Measurements from ENCODE around the gene FBXL13. TPM values are rescaled to one million over a fixed set of nuclear protein-coding genes. Genes with fewer than 3 reads are reported as not detected.

The FBXL13 gene
- total and polyA plus RNA-seq, 10 of the 15 experiments (the other 5 are each of a cell fraction or from before 2014, with no cell fraction given) = 0.08 to 0.95 (median 0.28) TPM; not detected in 2

GRCh38 chr7:103121641-103122040, 47.0 kb upstream of the FBXL13 start:
- no peak for DNase-seq (ENCODE audit: low read depth, low spot score)
- no peak overlapping the region for H3K27ac ChIP-seq (ENCODE audit: control insufficient read depth, insufficient read depth)
- peaks cover 4 to 20% of the 10 kb centered on the region in 2 experiments; a peak in 3 of 4 replicates for H3K36me3 ChIP-seq (ENCODE audit: control insufficient read depth in 2 of 2, insufficient read depth in 2 of 2, low read length in 1 of 2)
- no peak overlapping the region for H3K4me3 ChIP-seq
- SMC1A ChIA-PET (ENCODE audit: uncharacterized antibody, unreplicated experiment) = interaction anchor here (0.9 kb wide), 1 partner anchor 25 kb away, joined by 3 read pairs; no protein-coding TSS in a partner anchor
- RAD21 ChIA-PET (ENCODE audit: unreplicated experiment) = no interaction called here
- H3K4me2 ChIP-seq (ENCODE audit: control insufficient read depth, insufficient read depth) = no peak overlapping the region
- no peaks in the 10 kb centered on the region for H3K27me3 ChIP-seq (replicated peaks in 1 of 2; ENCODE audit: control insufficient read depth in 2 of 2, insufficient read depth in 2 of 2, low read length in 1 of 2)
- BruUV-seq (replicated peaks) = no TSS peak
- no peak for FAIRE-seq
- H2AFZ ChIP-seq (ENCODE audit: control insufficient read depth, low read depth, low read length) = no peak overlapping the region
- H3K9ac ChIP-seq (ENCODE audit: control insufficient read depth, insufficient read depth, low read length) = no peak overlapping the region
- in situ Hi-C loops (cut with MboI) = no loop called here
- intact Hi-C loops (cut with micrococcal nuclease; ENCODE audit: unreplicated experiment) = no loop called here
- H3K4me1 ChIP-seq (ENCODE audit: control insufficient read depth, insufficient read depth, low read length) = no peaks in the 10 kb centered on the region
- no peaks in the 10 kb centered on the region for H3K9me3 ChIP-seq (replicated peaks; ENCODE audit: control insufficient read depth, insufficient read depth, low read length)
- H4K20me1 ChIP-seq (ENCODE audit: control insufficient read depth, insufficient read depth) = no peaks in the 10 kb centered on the region
- ATAC-seq = no peak
- POLR2A ChIA-PET = no interaction called here
- no peak for TF ChIP-seq NBN (IDR thresholded peaks at IDR 0.05)
- no peak for TF ChIP-seq MEF2A (IDR thresholded peaks at IDR 0.05; ENCODE audit: insufficient read depth, low read depth, low read length)
- TF ChIP-seq MYC (IDR thresholded peaks at IDR 0.05; ENCODE audit: insufficient read depth, insufficient read length, insufficient replicate concordance, low read length, severe bottlenecking) = no peak
- TF ChIP-seq ZNF384 (IDR thresholded peaks at IDR 0.05; ENCODE audit: borderline replicate concordance, low read depth, low read length) = no peak
- no peak for TF ChIP-seq FOXM1 (IDR thresholded peaks at IDR 0.05; ENCODE audit: low read depth, low read length)
- no peak for TF ChIP-seq BRCA1 (IDR thresholded peaks at IDR 0.05; ENCODE audit: low read depth, low read length)
- no peak for TF ChIP-seq NFYA (IDR thresholded peaks at IDR 0.05; ENCODE audit: borderline replicate concordance, low read depth, low read length)
- no peak for TF ChIP-seq BMI1 (IDR thresholded peaks at IDR 0.05; ENCODE audit: borderline replicate concordance)
- TF ChIP-seq TCF7 (IDR thresholded peaks at IDR 0.05; ENCODE audit: borderline replicate concordance) = no peak
- no peak for TF ChIP-seq SKIL (IDR thresholded peaks at IDR 0.05; ENCODE audit: low read depth, poor library complexity, severe bottlenecking)
- TF ChIP-seq YY1 (IDR thresholded peaks at IDR 0.05; ENCODE audit: low read depth, low read length) = no peak
- TF ChIP-seq MTA2 (IDR thresholded peaks at IDR 0.05; ENCODE audit: low read depth) = no peak
- no peak for TF ChIP-seq CBX3 (IDR thresholded peaks at IDR 0.05; ENCODE audit: borderline replicate concordance, low read depth)
- TF ChIP-seq NFXL1 (IDR thresholded peaks at IDR 0.05; ENCODE audit: borderline replicate concordance) = no peak
- no peak for TF ChIP-seq CBFB (IDR thresholded peaks at IDR 0.05; ENCODE audit: low read depth)
- H3K79me2 ChIP-seq (ENCODE audit: control insufficient read depth, insufficient read depth, low read length) = no peaks in the 10 kb centered on the region
- CTCF ChIA-PET = no interaction called here

All from GM12878 (cell line).